A549 (cell line): Measurements from ENCODE around the gene ZNF581. TPM values are rescaled to one million over a fixed set of nuclear protein-coding genes. Genes with fewer than 3 reads are reported as not detected.

Experiments used
- CHD4 ChIP-seq: fragments of 200-600 bp; sonication (generic); IDR thresholded peaks from 2 replicates; pipeline ENCODE4 v1.6.1; 2016; ENCODE audit warnings: antibody characterized with exemption, mild to moderate bottlenecking, borderline replicate concordance
- ESRRA ChIP-seq: fragments of 150-350 bp; IDR thresholded peaks from 2 replicates; pipeline ENCODE4 v1.6.1; 2014; ENCODE audit warnings: mild to moderate bottlenecking, low read length, borderline replicate concordance
- FOSB ChIP-seq: fragments of 250-450 bp; sonication (Bioruptor Pico); IDR thresholded peaks from 2 replicates; pipeline ENCODE4 v1.5.0; 2020; ENCODE audit warnings: mild to moderate bottlenecking, moderate library complexity
- FOSL2 ChIP-seq, 2 experiments: fragments of 450-650 bp in 1 of 2; fragments of >200 bp in 1 of 2; sonication (Bioruptor Twin) in 1 of 2; formaldehyde crosslinking; IDR thresholded peaks; 2 replicates each; pipeline versions ENCODE4 v1.5.0 to v1.6.1; 2016 to 2020; ENCODE audit warnings: mild to moderate bottlenecking in 1 of 2, moderate library complexity in 1 of 2
- HDAC2 ChIP-seq: fragments of 200-600 bp; sonication (generic); IDR thresholded peaks from 2 replicates; pipeline ENCODE4 v1.6.1; 2016
- HES2 ChIP-seq: fragments of >200 bp; sonication (Bioruptor Twin); formaldehyde crosslinking; IDR thresholded peaks from 2 replicates; pipeline ENCODE4 v1.6.1; 2016
- HOXB13 ChIP-seq: fragments of 250-450 bp; sonication (Bioruptor Pico); IDR thresholded peaks from 2 replicates; pipeline ENCODE4 v1.5.0; 2020; ENCODE audit warnings: low read depth, mild to moderate bottlenecking, moderate library complexity
- JUN ChIP-seq, 2 experiments: fragments of >200 bp; sonication (Bioruptor Twin); formaldehyde crosslinking; IDR thresholded peaks; 2 replicates in 1 of 2; 3 replicates in 1 of 2; pipeline ENCODE4 v1.6.1; 2016 to 2017
- JUNB ChIP-seq: fragments of >200 bp; sonication (Bioruptor Twin); formaldehyde crosslinking; IDR thresholded peaks from 2 replicates; pipeline ENCODE4 v1.6.1; 2016
- KDM1A ChIP-seq: fragments of 200-600 bp; sonication (generic); IDR thresholded peaks from 2 replicates; pipeline ENCODE4 v1.6.1; 2016; ENCODE audit warnings: low read depth, mild to moderate bottlenecking
- MAZ ChIP-seq: fragments of 150-350 bp; IDR thresholded peaks from 2 replicates; pipeline ENCODE4 v1.6.1; 2014; ENCODE audit warnings: antibody characterized with exemption, low read depth, low read length, borderline replicate concordance
- NFE2L2 ChIP-seq: fragments of 150-350 bp; conservative IDR thresholded peaks from 2 replicates; pipeline ENCODE4 v1.6.1; 2014; ENCODE audit warnings: low read length
- NR3C1 ChIP-seq: fragments of >200 bp; sonication (Bioruptor Twin); formaldehyde crosslinking; IDR thresholded peaks from 3 replicates; pipeline ENCODE4 v1.6.1; 2017
- PHF8 ChIP-seq: fragments of 200-600 bp; sonication (generic); IDR thresholded peaks from 2 replicates; pipeline ENCODE4 v1.6.1; 2016; ENCODE audit warnings: low read depth, mild to moderate bottlenecking, antibody characterized with exemption, moderate library complexity, borderline replicate concordance
- REST ChIP-seq: fragments of 200-600 bp; sonication (generic); IDR thresholded peaks from 2 replicates; pipeline ENCODE4 v1.6.1; 2016; ENCODE audit warnings: antibody characterized with exemption, mild to moderate bottlenecking, moderate library complexity
- RNF2 ChIP-seq: fragments of 200-600 bp; sonication (generic); IDR thresholded peaks from 2 replicates; pipeline ENCODE4 v1.6.1; 2016; ENCODE audit warnings: low read depth, mild to moderate bottlenecking, antibody characterized with exemption, moderate library complexity, borderline replicate concordance
- polyA plus RNA-seq, 4 experiments: library from polyadenylated mRNA; depleted of rRNA in 3 of 4; stranded (reverse); fragments of >200 nt; fragmentation: RNase III in 1 of 4; extraction: RNeasy Plus Mini Kit Qiagen cat#74134 plus additional on column Dnase treatment in 1 of 4; gene quantifications; 2 replicates in 3 of 4; 3 replicates in 1 of 4; pipeline ENCODE4 v1.2.3, GENCODE V29; 2011 to 2017
- TF ChIP-seq, protein P1 (sequence below): IDR thresholded peaks from 2 replicates; pipeline ENCODE4 v1.6.1; 2012
- TF ChIP-seq, protein P2 (sequence below): IDR thresholded peaks from 2 replicates; pipeline ENCODE4 v1.6.1; 2012
- TF ChIP-seq, protein P3 (sequence below): fragments of 150-350 bp; IDR thresholded peaks from 2 replicates; pipeline ENCODE4 v1.6.1; 2014; ENCODE audit warnings: low read depth, mild to moderate bottlenecking, low read length
- TF ChIP-seq, protein P4 (sequence below): fragments of >200 bp; sonication (Bioruptor Twin); formaldehyde crosslinking; IDR thresholded peaks from 3 replicates; pipeline ENCODE4 v1.6.1; 2016

ZNF581 gene
- polyA plus RNA-seq, 2 of the 4 experiments (the other 2 are of a cell fraction): 13.9 to 24.9 TPM

DNA sequence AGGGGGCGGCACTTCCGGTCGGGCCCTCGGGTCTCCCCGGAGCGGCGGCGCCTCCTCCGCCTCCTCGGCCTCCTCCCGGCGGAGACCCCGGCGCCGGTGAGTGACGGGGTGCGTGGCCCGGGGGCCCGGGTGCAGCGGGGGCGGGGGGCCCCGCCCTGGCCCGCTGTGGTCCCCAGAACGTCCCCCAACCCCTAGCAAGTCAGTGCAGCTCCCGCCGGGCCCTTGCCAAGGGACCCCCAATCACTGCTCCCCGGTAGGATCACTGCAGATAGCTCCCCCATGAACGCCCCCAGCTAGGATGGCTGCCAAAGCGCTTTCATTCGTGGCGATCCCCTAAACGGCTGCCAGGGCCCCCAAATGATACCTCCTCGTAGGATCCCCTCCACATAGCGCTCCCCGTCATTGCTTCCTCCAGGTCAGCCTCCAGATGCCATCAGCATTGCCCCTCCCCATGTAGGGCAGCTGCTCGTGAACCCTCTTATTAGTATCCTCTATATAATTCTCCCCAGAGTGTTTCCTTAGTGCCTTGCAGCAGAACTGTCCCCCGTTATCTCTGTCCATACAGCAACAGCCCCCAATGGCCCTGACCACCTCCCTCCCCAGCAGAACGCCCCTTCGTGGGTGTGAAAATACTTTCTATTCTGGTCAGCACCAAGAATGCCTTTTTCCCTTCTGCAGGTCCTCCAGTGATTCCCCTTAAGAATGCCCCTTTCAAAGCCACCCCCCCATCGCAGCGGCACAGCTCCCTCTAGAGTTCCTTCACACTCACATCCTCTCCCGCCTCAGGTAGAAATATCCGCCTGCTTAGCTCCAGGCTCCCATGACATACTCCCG lies 37.6 kb upstream of the ZNF581 start, which contains the start of gene ZNF865 (continued):
- TF ChIP-seq, protein P1, sequence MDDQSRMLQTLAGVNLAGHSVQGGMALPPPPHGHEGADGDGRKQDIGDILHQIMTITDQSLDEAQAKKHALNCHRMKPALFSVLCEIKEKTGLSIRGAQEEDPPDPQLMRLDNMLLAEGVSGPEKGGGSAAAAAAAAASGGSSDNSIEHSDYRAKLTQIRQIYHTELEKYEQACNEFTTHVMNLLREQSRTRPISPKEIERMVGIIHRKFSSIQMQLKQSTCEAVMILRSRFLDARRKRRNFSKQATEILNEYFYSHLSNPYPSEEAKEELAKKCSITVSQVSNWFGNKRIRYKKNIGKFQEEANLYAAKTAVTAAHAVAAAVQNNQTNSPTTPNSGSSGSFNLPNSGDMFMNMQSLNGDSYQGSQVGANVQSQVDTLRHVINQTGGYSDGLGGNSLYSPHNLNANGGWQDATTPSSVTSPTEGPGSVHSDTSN: no peak
- TF ChIP-seq PHF8 (peak; percentile 44; the same call in 1 of the 2 replicates), HOXB13 (CRISPR knock-in tag) (no peak), NFE2L2 (no peak), MAZ (peak; percentile 89; the same call in 1 of the 2 replicates), KDM1A (no peak), FOSL2 (IDR thresholded peaks at IDR 0.05) (no peak), FOSL2 (CRISPR knock-in tag; IDR thresholded peaks at IDR 0.05) (no peak), ESRRA (no peak), HDAC2 (no peak), FOSB (CRISPR knock-in tag) (no peak), REST (no peak), JUN (IDR thresholded peaks at IDR 0.05) (peak; percentile 16 to 83; a peak in 4 of 5 replicates), RNF2 (no peak), CHD4 (no peak), JUNB (no peak), HES2 (no peak), NR3C1 (no peak)
- TF ChIP-seq, protein P2, sequence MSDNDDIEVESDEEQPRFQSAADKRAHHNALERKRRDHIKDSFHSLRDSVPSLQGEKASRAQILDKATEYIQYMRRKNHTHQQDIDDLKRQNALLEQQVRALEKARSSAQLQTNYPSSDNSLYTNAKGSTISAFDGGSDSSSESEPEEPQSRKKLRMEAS: peak; percentile 44; the same call in 1 of the 2 replicates
- TF ChIP-seq, protein P3, sequence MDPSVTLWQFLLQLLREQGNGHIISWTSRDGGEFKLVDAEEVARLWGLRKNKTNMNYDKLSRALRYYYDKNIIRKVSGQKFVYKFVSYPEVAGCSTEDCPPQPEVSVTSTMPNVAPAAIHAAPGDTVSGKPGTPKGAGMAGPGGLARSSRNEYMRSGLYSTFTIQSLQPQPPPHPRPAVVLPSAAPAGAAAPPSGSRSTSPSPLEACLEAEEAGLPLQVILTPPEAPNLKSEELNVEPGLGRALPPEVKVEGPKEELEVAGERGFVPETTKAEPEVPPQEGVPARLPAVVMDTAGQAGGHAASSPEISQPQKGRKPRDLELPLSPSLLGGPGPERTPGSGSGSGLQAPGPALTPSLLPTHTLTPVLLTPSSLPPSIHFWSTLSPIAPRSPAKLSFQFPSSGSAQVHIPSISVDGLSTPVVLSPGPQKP: no peak
- TF ChIP-seq, protein P4, sequence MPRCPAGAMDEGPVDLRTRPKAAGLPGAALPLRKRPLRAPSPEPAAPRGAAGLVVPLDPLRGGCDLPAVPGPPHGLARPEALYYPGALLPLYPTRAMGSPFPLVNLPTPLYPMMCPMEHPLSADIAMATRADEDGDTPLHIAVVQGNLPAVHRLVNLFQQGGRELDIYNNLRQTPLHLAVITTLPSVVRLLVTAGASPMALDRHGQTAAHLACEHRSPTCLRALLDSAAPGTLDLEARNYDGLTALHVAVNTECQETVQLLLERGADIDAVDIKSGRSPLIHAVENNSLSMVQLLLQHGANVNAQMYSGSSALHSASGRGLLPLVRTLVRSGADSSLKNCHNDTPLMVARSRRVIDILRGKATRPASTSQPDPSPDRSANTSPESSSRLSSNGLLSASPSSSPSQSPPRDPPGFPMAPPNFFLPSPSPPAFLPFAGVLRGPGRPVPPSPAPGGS: 0 out of 3 replicates have a peak, but pooled peaks have one; percentile 50
